GM18526 (cell line): ENCODE results near the gene ZDHHC1.

Experiments used
- POLR2A ChIP-seq: IDR thresholded peaks from 3 replicates; pipeline ENCODE4 v1.6.1; 2011; ENCODE audit not compliant: insufficient read length; ENCODE audit errors: extremely low read depth

Gene ZDHHC1

GRCh38 chr16:67395458-67396158, 20.7 kb downstream of the ZDHHC1 start:
- TF ChIP-seq POLR2A: no peak

DNA sequence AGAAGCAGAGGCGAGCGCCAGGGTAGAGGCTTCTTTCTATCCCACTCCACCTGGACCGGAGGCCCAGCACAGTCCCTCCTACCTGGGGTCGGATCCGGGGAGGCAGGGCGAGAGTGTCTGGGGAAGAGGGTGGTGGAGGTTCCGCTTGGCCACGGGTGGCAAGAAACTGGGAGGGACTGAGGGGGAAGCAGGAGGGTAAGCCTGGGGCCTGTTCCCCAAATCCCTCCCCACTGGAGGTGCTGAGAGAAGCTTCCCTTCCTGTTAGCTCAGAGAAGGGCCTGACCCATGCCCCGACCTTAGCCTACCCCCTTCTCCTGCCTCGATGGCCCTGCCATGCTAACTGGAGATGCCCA, 21.2 kb downstream of the ZDHHC1 start:
- no peak for TF ChIP-seq POLR2A

DNA sequence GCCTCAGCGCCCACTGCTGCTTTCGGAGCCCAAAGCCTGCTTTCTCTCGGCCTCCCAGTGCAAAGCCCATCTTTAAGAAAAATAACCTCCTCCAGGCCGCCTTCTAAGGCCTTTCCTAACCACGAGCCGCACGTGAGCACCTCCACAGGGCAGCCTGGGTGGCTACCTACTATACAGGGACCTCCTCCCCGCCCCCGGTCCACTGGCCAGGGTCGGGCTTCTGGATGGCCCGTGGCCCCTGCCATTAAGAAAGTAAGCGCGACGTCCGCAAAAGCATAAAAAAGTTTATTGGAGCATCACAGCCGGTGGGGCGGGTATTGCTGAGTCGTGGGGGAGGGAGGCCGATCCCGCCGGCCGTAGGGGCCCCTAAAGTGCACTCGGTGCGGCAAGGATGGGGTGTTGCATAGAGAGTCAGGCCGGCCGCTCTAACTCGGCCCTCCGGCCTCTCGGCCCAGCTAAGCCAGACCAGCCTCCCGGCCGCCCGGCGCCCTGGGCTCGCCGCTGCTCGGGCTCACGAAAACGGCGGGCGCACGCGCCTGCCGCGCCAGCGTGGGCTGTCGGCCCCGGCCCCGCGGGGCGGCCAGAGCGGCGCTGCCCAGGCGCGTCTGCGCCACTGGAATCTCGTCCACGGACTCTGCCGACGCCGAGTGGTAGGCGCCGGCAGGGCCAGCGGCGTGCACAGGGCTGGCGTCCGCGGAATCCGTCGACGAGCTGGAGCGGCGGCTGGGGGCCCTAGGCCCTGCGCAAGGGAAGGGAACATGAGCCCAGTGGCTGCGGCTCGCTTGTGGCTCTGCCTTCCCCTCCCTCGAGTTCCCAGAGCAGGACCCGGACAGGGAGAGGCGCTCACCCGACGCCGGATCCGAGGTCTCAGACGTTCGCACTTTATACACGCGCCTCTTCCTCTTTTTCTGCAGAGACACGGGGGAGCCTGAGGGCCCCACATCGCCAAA, 21.8 kb downstream of the ZDHHC1 start:
- no peak for TF ChIP-seq POLR2A

DNA sequence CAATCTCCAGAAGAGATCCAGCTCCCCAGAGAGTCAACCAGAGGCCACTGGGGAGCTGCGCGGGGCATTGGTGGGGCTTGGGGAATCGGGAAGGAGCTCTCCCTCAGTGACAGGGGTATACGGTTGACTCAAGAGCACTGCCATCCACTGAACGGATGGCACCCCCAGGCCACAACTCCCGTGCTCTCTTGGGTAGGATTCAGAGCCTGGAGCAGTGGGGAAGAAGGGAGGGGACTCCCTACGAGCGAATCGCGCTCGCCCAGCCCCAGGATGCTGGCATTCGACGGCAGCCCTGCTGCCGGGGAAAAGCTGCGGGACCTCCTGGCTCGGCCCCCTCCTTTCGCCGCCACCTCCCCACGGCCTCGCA, 22.5 kb downstream of the ZDHHC1 start:
- no peak for TF ChIP-seq POLR2A

GRCh38 chr16:67393111-67393787, 23.0 kb downstream of the ZDHHC1 start, which contains the start of gene TPPP3:
TSS of gene TPPP3 (minus strand) at chr16:67393498. CDS start at chr16:67391111, 2,387 bp downstream.
- TF ChIP-seq POLR2A: no peak

DNA sequence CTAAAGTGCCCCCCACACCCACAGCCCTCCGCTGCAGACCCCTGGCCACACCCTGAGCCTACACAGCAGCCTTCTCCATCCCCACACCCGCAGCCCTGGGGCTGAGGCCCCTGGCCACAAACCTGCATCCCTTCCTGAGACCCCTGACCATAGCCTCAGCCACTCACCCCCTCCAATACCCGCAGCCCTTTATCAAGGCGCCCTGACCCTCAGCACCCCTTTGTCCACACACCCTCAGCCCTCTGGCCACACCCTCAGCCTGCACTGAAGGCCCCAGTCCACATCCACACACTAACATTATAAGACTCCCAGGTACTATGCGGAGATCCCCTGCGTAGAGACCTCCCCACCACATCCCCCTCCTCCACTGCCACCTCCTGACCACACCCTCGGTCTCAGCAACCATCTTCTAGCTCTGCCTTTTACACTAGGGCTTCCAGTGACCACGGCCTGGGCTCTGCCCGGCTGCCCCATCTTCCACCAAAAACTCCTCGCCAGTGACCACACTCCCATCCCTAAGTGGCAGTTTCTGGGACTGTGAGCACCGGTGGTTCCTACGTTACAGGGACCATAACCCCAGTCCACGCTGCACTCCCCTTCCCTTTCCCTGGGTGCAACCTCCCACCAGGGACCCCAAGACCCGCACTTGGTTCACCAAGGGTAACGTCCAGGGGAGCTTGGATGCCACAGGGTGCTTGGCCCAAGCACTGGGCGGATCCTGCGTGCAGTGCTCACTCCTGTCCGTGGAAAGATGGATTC, 23.8 kb downstream of the ZDHHC1 start:
- no peak for TF ChIP-seq POLR2A

DNA sequence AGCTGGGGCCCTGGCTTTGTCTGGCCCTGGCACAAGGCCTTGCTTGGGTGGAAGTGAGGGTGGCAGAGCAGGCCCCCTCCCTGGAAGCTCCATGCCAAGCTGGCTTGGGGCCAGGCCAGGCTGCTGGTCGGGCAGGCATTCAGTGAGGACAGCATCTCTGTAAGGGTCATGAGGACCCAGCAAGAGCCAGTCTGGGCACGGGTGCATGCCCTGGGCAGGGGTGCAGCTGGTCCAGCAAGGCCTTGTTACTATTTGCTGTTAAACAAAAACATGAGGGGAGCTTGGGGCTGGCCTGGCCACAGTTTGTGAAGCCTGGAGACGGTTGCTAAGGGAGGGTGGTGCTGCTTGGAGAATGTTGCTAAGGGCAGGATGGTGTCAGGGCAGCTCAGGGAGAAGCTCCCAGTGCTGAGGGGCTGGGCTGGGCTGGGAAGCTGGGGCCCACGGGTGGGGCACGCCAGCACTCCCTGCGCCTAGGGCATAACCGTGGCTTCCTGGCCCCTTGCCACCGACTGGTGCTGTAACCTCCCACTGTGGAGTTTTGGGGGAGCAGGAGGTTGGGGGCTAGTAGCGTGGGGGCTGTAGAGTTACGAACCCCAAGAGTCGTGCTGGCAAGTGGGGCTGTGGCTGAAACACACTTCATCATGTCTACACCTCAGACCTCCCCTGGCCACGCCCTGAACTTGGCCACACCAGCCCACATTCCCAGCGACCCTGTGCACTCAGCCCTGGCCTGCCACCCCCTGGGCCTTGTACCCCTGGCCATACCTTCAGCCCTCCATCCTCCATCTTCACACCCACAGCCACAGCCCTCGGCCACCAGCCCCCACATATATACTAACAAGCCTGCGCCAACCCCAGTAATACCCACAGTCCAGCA, 24.6 kb downstream of the ZDHHC1 start:
- TF ChIP-seq POLR2A: no peak

DNA sequence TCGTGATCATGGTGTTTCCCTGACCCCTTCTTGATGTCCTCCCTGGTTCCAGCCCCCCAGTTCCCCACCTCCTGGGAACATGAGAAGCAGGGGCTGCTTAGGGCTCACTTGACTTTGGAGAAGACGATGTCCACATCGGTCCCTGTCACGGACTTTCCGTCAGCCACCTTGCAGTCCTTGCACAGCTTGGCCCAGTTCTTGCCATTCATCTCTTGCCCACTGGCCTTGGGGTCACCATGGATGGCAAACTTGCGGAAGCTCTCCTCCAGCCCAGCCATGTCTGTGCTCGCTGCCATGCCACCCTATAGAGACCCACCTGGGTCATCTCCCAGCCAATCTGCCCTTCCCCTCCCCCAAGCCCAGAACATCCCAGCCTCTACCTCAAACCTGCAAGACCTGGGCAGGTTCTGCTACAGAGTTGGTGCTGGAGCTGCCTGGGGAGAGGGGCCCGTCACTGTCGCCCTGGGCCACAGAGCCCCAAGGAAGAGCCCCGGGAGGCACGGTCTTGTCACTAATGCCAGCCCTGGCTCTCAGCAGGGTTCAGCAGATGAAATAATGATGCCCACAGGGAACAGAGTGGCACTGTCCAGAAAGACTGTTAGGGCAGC, 25.4 kb downstream of the ZDHHC1 start:
- TF ChIP-seq POLR2A: no peak

- no peak for TF ChIP-seq POLR2A
Observed at GRCh38 chr16:67389911-67390815, 26.1 kb downstream of the ZDHHC1 start.

- no peak for TF ChIP-seq POLR2A
Observed at GRCh38 chr16:67388591-67388990, 27.7 kb downstream of the ZDHHC1 start.

DNA sequence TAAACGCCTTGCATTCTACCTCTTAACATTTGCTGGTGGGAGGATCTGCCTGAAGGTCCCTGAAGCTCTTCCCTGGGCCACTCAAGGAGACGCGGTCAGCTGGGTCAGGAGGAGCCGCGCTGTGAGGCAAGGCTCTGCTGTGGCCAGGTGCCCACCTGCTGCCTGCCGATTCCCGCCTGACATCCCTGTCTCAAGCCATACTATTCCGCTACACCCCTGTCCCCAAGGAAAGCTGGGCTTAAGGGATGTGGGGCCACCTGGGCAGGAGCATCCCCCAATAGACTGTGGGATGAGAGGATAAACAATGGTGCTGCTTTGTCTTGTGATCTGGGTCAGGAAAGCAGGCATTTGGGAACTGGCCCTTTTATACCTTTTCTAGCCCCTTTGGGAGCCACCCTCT, 28.1 kb downstream of the ZDHHC1 start:
- no peak for TF ChIP-seq POLR2A

GRCh38 chr16:67387479-67388079, 28.7 kb downstream of the ZDHHC1 start:
- no peak for TF ChIP-seq POLR2A
